H7 (cell line): ENCODE measurements around the gene MCOLN2. TPM values are rescaled to one million over a fixed set of nuclear protein-coding genes. Genes with fewer than 3 reads are reported as not detected.

Experiments used
- DNase-seq: peaks from one replicate; pipeline ENCODE4 v3.0.0; 2012
- H3K27me3 ChIP-seq: 2 replicates; pipeline ENCODE4 v1.6.0; 2011; ENCODE audit warnings: mild to moderate bottlenecking, low read length; ENCODE audit not compliant: control insufficient read depth, insufficient read depth
- H3K36me3 ChIP-seq: replicated peaks from 2 replicates; pipeline ENCODE4 v1.5.1; 2011; ENCODE audit warnings: low read length; ENCODE audit not compliant: control insufficient read depth, insufficient read depth
- H3K4me3 ChIP-seq: 2 replicates; pipeline ENCODE4 v1.5.1; 2011; ENCODE audit warnings: low read depth, mild to moderate bottlenecking, control low read depth, low read length, moderate library complexity; ENCODE audit not compliant: insufficient read depth
- total RNA-seq: library from RNA; depleted of rRNA; stranded (reverse); fragments of >200 nt; shearing (Covaris generic); gene quantifications from 2 replicates; pipeline ENCODE4 v1.2.3, GENCODE V29; 2014; rRNA removed

Gene MCOLN2
- total RNA-seq, 1 experiment from 2014 or later, result 0.38 TPM

DNA sequence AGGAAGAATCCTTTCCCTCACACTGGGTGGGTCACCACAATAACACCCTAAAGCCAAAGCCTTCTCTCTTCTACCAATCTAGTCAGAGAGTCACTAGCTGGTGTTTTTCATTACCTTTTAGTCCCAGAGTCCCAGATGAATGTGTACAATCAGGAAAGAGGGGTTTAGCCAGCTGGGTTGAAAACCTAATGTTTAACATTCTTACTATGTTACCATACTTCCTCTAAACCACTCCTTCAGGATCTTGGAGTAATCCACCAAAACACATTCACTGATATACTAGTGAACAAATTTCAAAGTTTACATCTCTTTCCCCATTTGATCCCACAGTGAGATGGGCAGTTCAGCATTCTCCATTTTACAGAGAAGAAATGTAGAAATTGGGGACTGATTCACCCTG lies 113.6 kb downstream of the MCOLN2 start:
- no peak overlapping the region for H3K4me3 ChIP-seq
- no peaks in the 10 kb centered on the region for H3K27me3 ChIP-seq
- no peak for DNase-seq
- H3K36me3 ChIP-seq, result no peaks in the 10 kb centered on the region

- no peak for DNase-seq
- no peak overlapping the region for H3K4me3 ChIP-seq
- H3K36me3 ChIP-seq, result no peaks in the 10 kb centered on the region
- H3K27me3 ChIP-seq, result no peaks in the 10 kb centered on the region
Observed at GRCh38 chr1:84877592-84877991, 119.3 kb downstream of the MCOLN2 start.

GRCh38 chr1:84876353-84876752 lies 120.6 kb downstream of the MCOLN2 start:
- H3K36me3 ChIP-seq, result no peaks in the 10 kb centered on the region
- H3K27me3 ChIP-seq, result no peaks in the 10 kb centered on the region
- no peak for DNase-seq
- H3K4me3 ChIP-seq, result no peak overlapping the region

Other genes with a start within 250 kb of the MCOLN2 start
- 37.8 and 46.3 TPM in 2 replicates for gene LPAR3, start 103.9 kb downstream of the MCOLN2 start, total RNA-seq
- 1.2 and 1.5 TPM in 2 replicates for gene MCOLN3, start 51.4 kb upstream of the MCOLN2 start, total RNA-seq
- gene SYDE2, start 203.9 kb upstream of the MCOLN2 start, total RNA-seq, result 13.0 and 15.6 TPM in 2 replicates